PC-9 (cell line): ENCODE data around the gene DCAF8L1. TPM values are rescaled to one million over a fixed set of nuclear protein-coding genes. Genes with fewer than 3 reads are reported as not detected.
"Not testable (repeated sequence)": the region's sequence is repeated elsewhere in the genome, so short reads cannot be mapped to it uniquely, and the experiment has no call there.

Source experiments
- BruUV-seq: library from RNA; stranded (reverse); fragments of 400-500 nt; replicated peaks from 2 replicates; lab custom pipeline; 2021; lab: Mats Ljungman, UMichigan
- CTCF ChIA-PET: fragments of 300-600 bp; sonication (Branson Sonifier 250); formaldehyde crosslinking; loops from one replicate; lab custom pipeline; 2022; ENCODE audit warnings: antibody characterized with exemption; lab: Charles Lee
- POLR2A ChIA-PET: fragments of 300-600 bp; sonication (Branson Sonifier 250); formaldehyde crosslinking; loops from one replicate; lab custom pipeline; 2022; ENCODE audit warnings: antibody characterized with exemption; ENCODE audit not compliant: unreplicated experiment; lab: Charles Lee
- DNase-seq, 2 experiments: peaks; one replicate each; pipeline versions ENCODE4 v3.0.0 to v3.0.0-alpha.2; 2015 to 2022; ENCODE audit warnings: mixed read lengths in 1 of 2
- H2AFZ ChIP-seq: fragments of 200-600 bp; sonication (generic); 2 replicates; pipeline ENCODE4 v1.8.1; 2017; ENCODE audit warnings: antibody characterized with exemption
- H3F3A ChIP-seq: fragments of 200-600 bp; sonication (generic); 2 replicates; pipeline ENCODE4 v1.8.1; 2017; ENCODE audit warnings: antibody characterized with exemption, mild to moderate bottlenecking, low read depth; ENCODE audit not compliant: insufficient read depth
- H3K27ac ChIP-seq: fragments of 200-600 bp; sonication (generic); 2 replicates; pipeline ENCODE4 v1.6.1; 2016; ENCODE audit warnings: mixed run types
- H3K27me3 ChIP-seq: fragments of 200-600 bp; sonication (generic); 2 replicates; pipeline ENCODE4 v1.6.1; 2016; ENCODE audit warnings: low read depth, mixed run types; ENCODE audit not compliant: insufficient read depth
- H3K36me3 ChIP-seq: fragments of 200-600 bp; sonication (generic); 2 replicates; pipeline ENCODE4 v1.6.1; 2016; ENCODE audit warnings: low read depth, mixed run types
- H3K4me1 ChIP-seq: fragments of 200-600 bp; sonication (generic); replicated peaks from 2 replicates; pipeline ENCODE4 v1.6.1; 2016; ENCODE audit warnings: mixed run types; ENCODE audit not compliant: insufficient read depth
- H3K4me2 ChIP-seq: fragments of 200-600 bp; sonication (generic); 2 replicates; pipeline ENCODE4 v1.6.1; 2017; ENCODE audit warnings: mixed run types
- H3K4me3 ChIP-seq: fragments of 200-600 bp; sonication (generic); 2 replicates; pipeline ENCODE4 v1.6.1; 2016; ENCODE audit warnings: mixed run types
- H3K79me2 ChIP-seq: fragments of 200-600 bp; sonication (generic); 2 replicates; pipeline ENCODE4 v1.6.1; 2017; ENCODE audit warnings: low read depth, mixed run types
- H3K9me2 ChIP-seq: fragments of 200-600 bp; sonication (generic); 2 replicates; pipeline ENCODE4 v1.8.1; 2017; ENCODE audit warnings: mild to moderate bottlenecking; ENCODE audit not compliant: insufficient read depth
- H3K9me3 ChIP-seq: fragments of 200-600 bp; sonication (generic); 2 replicates; pipeline ENCODE4 v1.8.1; 2016; ENCODE audit warnings: low read depth; ENCODE audit not compliant: insufficient read depth
- H4K20me1 ChIP-seq: fragments of 200-600 bp; sonication (generic); 2 replicates; pipeline ENCODE4 v1.8.1; 2017; ENCODE audit not compliant: insufficient read depth
- CTCF ChIP-seq: fragments of 200-600 bp; sonication (generic); conservative IDR thresholded peaks from 2 replicates; pipeline ENCODE4 v1.6.1; 2017; ENCODE audit warnings: mixed run types, antibody characterized with exemption, mild to moderate bottlenecking, moderate library complexity
- EZH2 ChIP-seq: fragments of 200-600 bp; sonication (generic); IDR thresholded peaks from 2 replicates; pipeline ENCODE4 v1.8.0; 2017; ENCODE audit warnings: antibody characterized with exemption, low read depth
- intact Hi-C: fragments of 100-400 bp; cut with micrococcal nuclease; formaldehyde crosslinking; loops from one replicate; pipeline ENCODE4 v1.10.0; 2022; ENCODE audit not compliant: unreplicated experiment
- total RNA-seq: library from RNA; stranded (reverse); gene quantifications from 2 replicates; pipeline ENCODE4 v1.2.3, GENCODE V29; 2021

Gene DCAF8L1
- total RNA-seq, 1 experiment from 2014 or later = 0.20 TPM

- no TSS peak for BruUV-seq
- no peaks in the 10 kb centered on the region for H3K9me2 ChIP-seq
- ChIA-PET POLR2A (no interaction called here), CTCF (no interaction called here)
- H3K27ac ChIP-seq = no peak overlapping the region
- H3K9me3 ChIP-seq = no peaks in the 10 kb centered on the region
- no peaks in the 10 kb centered on the region for H3K36me3 ChIP-seq
- DNase-seq = no peak
- H3K27me3 ChIP-seq = no peaks in the 10 kb centered on the region
- intact Hi-C loops = no loop called here
- H3K79me2 ChIP-seq = no peaks in the 10 kb centered on the region
- H3K4me2 ChIP-seq = no peak overlapping the region
- H3F3A ChIP-seq = no peaks in the 10 kb centered on the region
- no peaks in the 10 kb centered on the region for H4K20me1 ChIP-seq
- no peaks in the 10 kb centered on the region for H3K4me1 ChIP-seq
- no peak overlapping the region for H3K4me3 ChIP-seq
- H2AFZ ChIP-seq = no peak overlapping the region
- no peak for TF ChIP-seq CTCF
- TF ChIP-seq EZH2 = no peak
Measured at GRCh38 chrX:27987862-27988646, 6.8 kb upstream of the DCAF8L1 start.

GRCh38 chrX:27976934-27977333, 4.3 kb downstream of the DCAF8L1 start:
- BruUV-seq = not testable (repeated sequence)

GRCh38 chrX:27976284-27976683, 5.0 kb downstream of the DCAF8L1 start:
- Histone ChIP-seq H3K9me3 (no peaks in the 10 kb centered on the region), H3K4me2 (no peak overlapping the region), H3K27ac (no peak overlapping the region), H3K4me1 (no peaks in the 10 kb centered on the region), H3K4me3 (no peak overlapping the region), H3K79me2 (no peaks in the 10 kb centered on the region), H3K36me3 (no peaks in the 10 kb centered on the region), H3K27me3 (no peaks in the 10 kb centered on the region), H3K9me2 (no peaks in the 10 kb centered on the region), H3F3A (no peaks in the 10 kb centered on the region), H4K20me1 (no peaks in the 10 kb centered on the region), H2AFZ (no peak overlapping the region)
- BruUV-seq = no TSS peak
- no peak for TF ChIP-seq CTCF
- no peak for TF ChIP-seq EZH2
- no peak for DNase-seq
- ChIA-PET POLR2A (no interaction called here), CTCF (no interaction called here)
- intact Hi-C loops = no loop called here

More at GRCh38 chrX:27976934-27977333, 4.3 kb downstream of the DCAF8L1 start:
- CTCF ChIA-PET, H2AFZ ChIP-seq, DNase-seq, H3K9me3 ChIP-seq, H3K4me3 ChIP-seq, H3K9me2 ChIP-seq, intact Hi-C loops, H3K27ac ChIP-seq, H3K4me1 ChIP-seq, POLR2A ChIA-PET, H3K27me3 ChIP-seq, H4K20me1 ChIP-seq, H3K4me2 ChIP-seq, H3K79me2 ChIP-seq, H3K36me3 ChIP-seq, H3F3A ChIP-seq: not testable (repeated sequence)

GRCh38 chrX:27968878-27969277, 12.4 kb downstream of the DCAF8L1 start:
- H3K36me3 ChIP-seq = no peaks in the 10 kb centered on the region
- H3K27ac ChIP-seq = no peak overlapping the region
- ChIA-PET POLR2A (no interaction called here), CTCF (no interaction called here)
- intact Hi-C loops = no loop called here
- no peaks in the 10 kb centered on the region for H3F3A ChIP-seq
- H3K4me1 ChIP-seq = no peaks in the 10 kb centered on the region; the same call in 1 of the 2 replicates
- no peaks in the 10 kb centered on the region for H3K27me3 ChIP-seq
- no peaks in the 10 kb centered on the region for H4K20me1 ChIP-seq
- no peaks in the 10 kb centered on the region for H3K9me2 ChIP-seq
- H2AFZ ChIP-seq = no peak overlapping the region
- no TSS peak for BruUV-seq
- TF ChIP-seq CTCF (no peak), EZH2 (no peak)
- H3K4me3 ChIP-seq = no peak overlapping the region
- no peaks in the 10 kb centered on the region for H3K9me3 ChIP-seq
- no peaks in the 10 kb centered on the region for H3K79me2 ChIP-seq
- no peak overlapping the region for H3K4me2 ChIP-seq
- no peak for DNase-seq
